ENCODE measurements around the gene PPP2R5C.

The PPP2R5C gene

GRCh38 chr14:101843665-101844064 is 82.2 kb downstream of the PPP2R5C start:
- no peak for DNase-seq

DNA sequence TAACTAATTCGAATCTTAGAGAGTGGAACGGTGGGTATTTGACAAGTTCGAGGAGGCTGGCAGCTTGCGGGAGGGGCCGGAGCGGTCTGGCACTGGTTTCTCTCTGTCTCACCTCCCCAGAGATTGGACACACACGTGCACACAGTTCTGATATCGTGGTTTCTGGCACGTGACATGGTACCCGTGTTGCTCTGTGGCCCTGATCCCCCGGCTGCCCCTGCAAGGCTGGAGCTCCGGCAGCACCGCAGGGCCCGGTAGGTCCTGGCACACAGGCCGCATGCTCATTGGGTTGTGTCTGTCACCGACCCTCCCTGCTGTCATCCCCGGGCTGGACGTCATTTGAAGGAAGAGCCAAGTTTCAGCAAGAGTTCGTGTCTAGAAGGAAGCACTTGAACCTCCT is 82.7 kb downstream of the PPP2R5C start:
- DNase-seq, result no peak

GRCh38 chr14:101844751-101845150 is 83.2 kb downstream of the PPP2R5C start:
- DNase-seq, result no peak

DNA sequence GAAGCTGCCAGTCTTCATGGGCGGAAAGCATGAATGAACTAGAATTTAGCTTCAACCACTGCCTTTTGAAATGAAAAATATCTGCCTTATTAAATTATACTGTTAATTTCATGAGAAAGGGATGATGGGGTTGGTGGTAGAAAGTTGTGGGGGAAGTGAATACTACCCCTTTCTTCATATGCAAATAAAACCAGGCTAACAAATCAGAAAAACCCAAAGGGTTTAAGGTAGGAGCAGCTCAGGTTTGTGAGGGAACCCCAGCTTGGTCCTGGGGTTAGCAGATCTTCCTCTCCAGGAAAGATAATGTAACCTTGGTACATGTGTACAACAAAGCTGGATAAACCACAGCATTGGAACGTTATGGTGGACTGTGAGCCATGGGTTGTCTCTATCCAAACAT is 84.0 kb downstream of the PPP2R5C start:
- DNase-seq, result no peak

DNA sequence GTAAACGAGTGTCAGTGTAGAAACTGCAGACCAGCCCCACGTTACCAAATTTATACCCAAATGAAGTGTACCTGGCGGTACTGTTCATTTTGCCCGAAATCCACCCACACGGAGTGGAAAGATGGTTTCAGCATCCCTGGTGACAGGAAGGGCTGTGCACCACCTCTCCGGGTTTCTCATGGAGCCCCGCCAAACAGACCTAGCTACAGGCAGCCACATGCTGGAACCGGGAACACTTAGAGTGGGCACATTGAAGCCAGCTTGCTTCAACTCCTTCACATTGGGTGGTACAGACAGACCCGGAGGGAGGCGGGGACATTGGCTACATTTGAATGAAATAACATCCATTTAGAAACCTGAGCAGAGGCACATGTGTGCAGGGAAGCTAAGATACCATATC is 84.4 kb downstream of the PPP2R5C start:
- no peak for DNase-seq

DNA sequence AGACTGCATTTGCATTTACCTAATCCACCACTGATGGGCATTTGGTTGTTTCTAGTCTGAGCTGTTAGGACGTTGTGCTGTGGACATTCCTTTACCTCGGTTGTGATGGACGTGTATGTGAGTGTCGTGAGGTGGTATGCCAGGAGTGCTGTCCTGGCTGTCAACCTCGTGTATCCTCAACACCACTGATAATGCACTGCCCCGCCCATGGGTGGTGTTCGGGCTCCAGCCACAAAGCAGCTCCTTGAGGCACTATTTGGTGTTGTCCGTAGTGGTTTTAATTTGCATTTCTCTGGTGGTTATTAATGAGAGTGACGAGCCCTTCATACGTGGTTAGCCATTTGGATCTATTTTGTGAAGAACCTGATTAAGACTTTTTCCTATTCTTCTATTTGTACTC is 87.6 kb downstream of the PPP2R5C start:
- DNase-seq, result no peak

DNA sequence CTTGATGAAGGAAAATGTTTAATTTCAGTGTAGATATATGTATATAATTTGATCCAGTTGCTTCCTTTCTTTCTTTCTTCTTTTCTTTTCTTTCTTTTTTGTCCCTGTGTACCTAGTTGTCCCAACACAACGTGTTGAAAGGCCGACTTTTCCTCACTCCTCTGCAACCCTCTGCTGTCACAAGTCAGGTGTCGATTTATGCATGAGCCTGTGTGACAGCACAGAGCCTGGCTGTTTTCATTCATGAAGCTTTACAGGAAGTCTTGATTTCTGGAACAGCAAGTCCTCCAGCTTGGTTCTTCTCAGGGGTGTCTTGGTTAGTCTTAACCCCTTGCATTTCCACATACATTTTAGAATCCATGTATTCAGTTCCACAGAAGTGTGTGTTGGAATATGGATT is 88.1 kb downstream of the PPP2R5C start:
- no peak for DNase-seq

- no peak for DNase-seq
These were observed 89.7 kb downstream of the PPP2R5C start for GRCh38 chr14:101851183-101851582.

DNA sequence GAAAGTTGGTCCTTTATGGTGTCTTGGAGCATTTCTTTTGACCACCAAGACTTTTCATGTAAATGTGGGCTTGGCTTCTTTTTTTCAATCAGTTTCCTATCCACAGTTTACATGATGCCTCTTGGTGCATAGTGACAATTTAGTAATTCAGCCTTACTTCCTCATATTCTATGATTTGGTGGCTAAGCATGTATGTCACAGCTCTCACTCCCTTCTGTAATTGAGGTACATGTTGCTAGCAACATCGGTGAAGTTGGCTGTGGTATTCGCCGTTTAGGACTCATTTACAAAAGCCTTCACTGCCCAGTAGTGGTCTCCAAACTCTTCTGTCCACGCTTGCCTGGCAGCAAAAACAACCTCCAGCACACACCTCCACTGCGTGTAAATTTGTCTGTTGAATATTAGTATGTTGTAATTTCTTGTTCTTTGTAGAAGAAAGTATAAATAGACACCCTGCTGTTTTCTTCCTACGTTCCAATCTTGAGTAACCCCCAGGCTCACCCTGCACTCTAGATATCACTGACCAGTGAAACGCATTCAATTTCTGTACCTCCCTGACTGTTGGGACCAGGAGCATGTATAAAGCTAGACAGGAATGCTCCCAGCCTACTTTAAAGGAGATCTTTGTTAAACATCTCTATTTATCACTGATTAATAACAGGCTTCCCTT is 90.4 kb downstream of the PPP2R5C start:
- DNase-seq, result no peak

DNA sequence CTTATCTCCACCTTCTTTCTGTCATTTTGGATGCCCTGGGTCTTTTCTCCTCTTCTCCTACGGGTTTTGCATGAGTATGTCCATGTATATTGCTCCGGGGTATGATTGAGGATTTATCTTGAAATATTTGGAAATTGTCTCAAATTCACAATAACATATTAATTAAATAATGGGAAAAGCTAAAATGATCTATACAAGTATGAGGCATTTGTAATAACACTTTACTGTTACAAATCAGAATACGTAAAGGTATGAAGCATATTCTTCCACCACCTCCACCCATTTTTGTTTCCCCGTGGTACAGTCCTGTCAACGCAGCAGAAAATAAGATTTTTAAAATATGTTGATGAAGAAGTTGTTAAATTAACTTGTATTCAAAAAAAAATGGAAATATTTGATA is 91.3 kb downstream of the PPP2R5C start:
- no peak for DNase-seq

- no peak for DNase-seq
These were observed 92.0 kb downstream of the PPP2R5C start for GRCh38 chr14:101853455-101854018.

DNA sequence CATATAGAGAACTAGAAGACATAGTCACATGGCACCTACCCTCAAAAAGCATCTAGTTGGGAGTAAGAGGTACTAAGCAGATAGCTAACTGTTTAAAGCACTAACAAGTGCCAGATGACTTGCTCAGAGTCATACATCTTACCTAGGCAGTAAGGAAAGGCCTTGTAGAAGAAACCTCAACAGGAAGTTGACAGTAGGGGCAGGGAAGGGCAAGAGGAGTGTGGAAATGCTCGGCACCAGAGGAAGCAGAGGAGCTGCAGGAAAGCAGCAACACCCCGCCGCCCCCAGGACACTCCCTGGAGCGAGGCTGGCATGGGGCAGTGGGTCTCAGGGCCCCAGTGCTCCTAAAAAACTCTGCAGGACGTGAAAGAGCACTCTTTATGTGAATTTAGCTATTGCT is 92.9 kb downstream of the PPP2R5C start:
- DNase-seq, result no peak

- DNase-seq, result no peak
These were observed 94.4 kb downstream of the PPP2R5C start for GRCh38 chr14:101855958-101856357.

DNA sequence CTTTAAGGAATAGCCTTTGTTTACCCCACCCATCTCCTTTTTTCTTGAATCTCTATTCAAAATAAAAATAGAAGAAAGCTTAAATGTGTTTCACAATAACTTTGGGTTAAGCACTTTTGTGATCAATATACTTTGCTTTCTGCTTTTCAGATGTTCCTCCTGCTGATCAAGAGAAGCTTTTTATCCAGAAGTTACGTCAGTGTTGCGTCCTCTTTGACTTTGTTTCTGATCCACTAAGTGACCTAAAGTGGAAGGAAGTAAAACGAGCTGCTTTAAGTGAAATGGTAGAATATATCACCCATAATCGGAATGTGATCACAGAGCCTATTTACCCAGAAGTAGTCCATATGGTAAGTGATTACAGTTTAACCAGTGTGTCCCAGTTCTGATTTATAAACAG is 95.0 kb downstream of the PPP2R5C start:
- DNase-seq, result no peak

DNA sequence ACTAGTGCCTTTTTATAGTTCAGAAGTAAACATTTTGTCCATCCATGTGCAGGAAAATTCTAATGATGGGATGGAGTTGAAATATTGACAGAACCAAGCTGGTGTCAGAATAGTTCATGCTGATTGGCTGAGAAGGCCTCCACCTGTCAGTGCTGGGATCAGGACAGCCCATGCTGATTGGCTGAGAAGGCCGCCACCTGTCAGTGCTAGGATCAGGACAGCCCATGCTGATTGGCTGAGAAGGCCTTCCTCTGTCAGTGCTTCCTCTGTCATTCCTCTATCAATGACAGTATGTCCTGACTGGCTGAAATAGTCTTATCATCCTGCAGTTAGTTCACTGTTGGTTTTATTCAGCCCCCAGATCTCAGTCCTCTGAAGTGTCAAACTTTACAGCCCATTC is 95.7 kb downstream of the PPP2R5C start:
- no peak for DNase-seq

DNA sequence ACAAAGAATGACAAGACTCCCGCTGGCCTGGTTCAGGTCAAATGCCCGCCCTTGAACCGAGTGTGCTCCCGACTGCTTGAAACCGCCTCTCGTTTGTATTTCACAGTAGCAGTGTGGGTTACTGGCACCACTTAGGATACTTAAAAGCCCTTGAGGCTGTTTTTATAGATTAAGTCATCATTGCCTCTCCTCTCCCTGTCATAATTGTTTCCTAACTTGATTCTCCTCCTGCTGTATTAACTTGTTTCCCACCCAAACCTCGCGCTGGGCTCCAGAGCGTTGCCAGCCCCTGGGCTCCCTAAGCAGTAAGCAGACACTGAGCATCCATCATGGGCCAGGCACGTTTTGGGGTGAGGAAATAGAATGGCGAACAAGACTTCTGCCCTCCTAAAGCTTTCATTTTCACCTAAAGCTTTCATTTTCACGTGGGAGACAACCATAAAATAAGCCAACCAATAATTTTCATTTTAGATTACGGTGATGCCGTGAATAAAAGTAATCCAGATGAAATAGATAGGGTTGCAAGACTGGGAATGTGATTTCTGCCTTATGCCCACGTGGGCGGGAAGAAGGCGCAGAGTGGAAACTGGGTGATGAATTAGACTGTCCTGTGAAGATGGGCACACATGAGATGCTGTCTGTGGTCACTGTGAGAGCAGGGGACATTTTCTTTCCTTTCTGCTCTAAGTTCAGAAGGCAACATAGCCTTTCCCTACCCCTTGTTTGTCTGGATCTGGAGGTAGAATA is 97.5 kb downstream of the PPP2R5C start:
- peak; percentile 2 to 49 for DNase-seq

DNA sequence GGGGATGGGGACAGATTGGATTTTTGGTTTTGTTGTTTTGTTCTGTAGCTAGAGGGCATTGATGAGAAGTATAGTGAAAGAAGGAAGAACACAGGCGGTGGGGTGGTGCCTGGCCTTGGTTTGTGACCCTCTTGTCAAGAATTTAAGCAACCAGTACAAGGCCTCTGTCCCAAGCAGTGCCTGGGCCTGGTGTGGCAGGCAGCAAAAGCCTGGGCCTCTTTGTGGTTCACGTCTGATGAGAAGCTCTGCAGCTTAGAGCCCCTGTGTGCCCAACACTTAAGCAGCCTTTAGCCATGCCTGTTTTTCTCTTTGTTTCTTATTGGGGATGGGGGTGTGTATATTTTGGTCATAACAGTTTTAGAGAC is 98.0 kb downstream of the PPP2R5C start:
- DNase-seq, result no peak

- no peak for DNase-seq
These were observed 98.4 kb downstream of the PPP2R5C start for GRCh38 chr14:101859958-101860357.

- no peak for DNase-seq
These were observed 100.0 kb downstream of the PPP2R5C start for GRCh38 chr14:101861464-101861863.

DNA sequence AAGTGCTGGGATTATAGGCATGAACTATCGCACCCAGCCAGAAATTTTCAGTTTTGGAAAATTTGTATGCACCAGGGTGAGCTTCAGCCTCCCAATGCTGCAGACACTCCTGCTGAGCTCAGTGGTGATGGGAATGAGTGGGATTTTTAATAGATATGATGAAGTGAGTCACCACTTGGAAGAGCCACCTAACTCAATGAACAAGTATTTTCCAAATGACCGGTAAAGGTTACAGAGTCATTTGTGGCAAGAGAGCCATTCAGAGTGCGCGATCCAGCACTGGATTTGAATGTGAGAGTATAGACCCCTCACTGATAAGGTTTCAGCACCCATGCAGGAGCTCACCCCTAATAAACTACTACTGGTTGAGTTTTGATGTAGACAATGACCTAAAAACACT is 100.7 kb downstream of the PPP2R5C start:
- no peak for DNase-seq

DNA sequence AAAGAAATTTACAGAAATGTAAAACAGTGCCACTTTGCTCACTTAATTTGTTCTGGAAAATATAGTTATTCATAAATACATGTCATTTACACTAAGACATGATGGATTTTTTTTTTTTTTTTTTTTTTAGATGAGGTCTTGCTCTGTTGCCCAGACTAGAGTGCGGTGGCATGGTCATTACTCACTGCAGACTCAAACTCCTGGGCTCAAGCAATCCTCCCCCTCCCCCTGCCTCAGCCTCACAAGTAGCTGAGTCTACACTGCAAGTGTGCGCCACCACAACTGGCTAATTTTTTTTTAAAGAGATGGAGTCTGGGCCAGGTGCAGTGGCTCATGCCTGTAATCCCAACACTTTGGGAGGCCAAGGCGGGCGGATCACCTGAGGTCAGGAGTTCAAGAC is 101.2 kb downstream of the PPP2R5C start:
- DNase-seq, result no peak

DNA sequence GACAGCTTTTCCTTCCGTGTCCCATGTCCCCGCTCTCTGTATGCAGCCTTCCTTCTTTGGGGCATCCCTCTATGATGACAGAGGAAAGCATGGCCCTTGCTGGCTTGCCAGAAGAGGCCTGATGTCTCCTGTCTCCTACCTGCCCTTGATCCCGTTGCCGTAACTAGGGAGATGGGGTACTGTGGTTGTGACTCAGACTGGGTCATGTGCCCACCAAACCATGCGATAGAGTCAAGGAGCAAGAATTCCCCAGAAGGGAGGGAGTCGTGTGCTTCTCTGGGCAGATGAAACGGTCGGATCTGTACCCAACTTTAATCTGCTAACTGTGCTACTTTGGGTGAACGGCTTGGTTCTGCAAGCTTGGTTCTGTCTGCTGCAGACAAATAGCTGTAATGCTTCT is 103.8 kb downstream of the PPP2R5C start:
- DNase-seq, result no peak

- DNase-seq, result no peak
These were observed 106.3 kb downstream of the PPP2R5C start for GRCh38 chr14:101867854-101868253.

DNA sequence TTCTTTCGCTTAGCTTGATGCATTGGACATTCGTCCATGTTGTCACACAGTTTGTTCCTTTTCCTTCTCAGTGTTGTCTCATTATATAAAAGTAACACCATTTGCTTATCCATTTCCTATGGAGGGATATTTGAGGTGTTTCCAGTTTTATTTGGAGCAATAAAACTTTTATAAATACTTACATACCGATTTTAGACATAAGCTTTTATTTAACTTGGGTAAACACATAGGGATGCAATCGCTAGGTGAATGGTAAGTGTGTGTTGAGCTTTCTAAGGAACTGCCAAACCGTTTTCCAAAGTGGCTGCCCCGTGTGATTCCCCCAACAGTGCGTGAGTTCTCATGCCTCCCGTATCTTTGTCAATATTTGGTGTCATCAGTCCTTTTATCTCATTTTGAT is 107.7 kb downstream of the PPP2R5C start:
- no peak for DNase-seq
